ENCODE results near the gene CORO2B. TPM values are rescaled to one million over a fixed set of nuclear protein-coding genes. Genes with fewer than 3 reads are reported as not detected.

The CORO2B gene
- total RNA-seq, 1 experiment from 2014 or later: 0.59 TPM

- DNase-seq: no peak
- no peak overlapping the region for H3K27ac ChIP-seq
- no peaks in the 10 kb centered on the region for H3K36me3 ChIP-seq (ENCODE audit: low read depth)
- H4K20me1 ChIP-seq (ENCODE audit: insufficient read depth): no peaks in the 10 kb centered on the region
- TF ChIP-seq CTCF (conservative IDR thresholded peaks at IDR 0.05) (no peak), EZH2 (IDR thresholded peaks at IDR 0.05; ENCODE audit: low read depth) (no peak)
- no TSS peak for BruUV-seq (replicated peaks)
- no peak overlapping the region for H3K4me3 ChIP-seq
- no peaks in the 10 kb centered on the region for H3K79me2 ChIP-seq (ENCODE audit: low read depth)
- ChIA-PET CTCF (interaction anchor here (0.7 to 1.1 kb wide), 2 partner anchors 113 to 402 kb away, joined by 3 to 7 read pairs; no protein-coding TSS in a partner anchor), POLR2A (ENCODE audit: unreplicated experiment) (no interaction called here)
- no peaks in the 10 kb centered on the region for H3K9me2 ChIP-seq (ENCODE audit: insufficient read depth)
- no peaks in the 10 kb centered on the region for H3K4me1 ChIP-seq (replicated peaks; ENCODE audit: insufficient read depth)
- H3F3A ChIP-seq (ENCODE audit: insufficient read depth, low read depth): no peaks in the 10 kb centered on the region
- no peaks in the 10 kb centered on the region for H3K9me3 ChIP-seq (ENCODE audit: insufficient read depth, low read depth)
- H2AFZ ChIP-seq: no peak overlapping the region
- peak overlapping the region; percentile 90; the same call in 1 of the 2 replicates for H3K4me2 ChIP-seq
- intact Hi-C loops (cut with micrococcal nuclease; ENCODE audit: unreplicated experiment): loop anchor here (1.0 kb wide), 2 partner anchors 315 to 365 kb away; no protein-coding TSS in a partner anchor
- no peaks in the 10 kb centered on the region for H3K27me3 ChIP-seq (ENCODE audit: insufficient read depth, low read depth)
Measured at GRCh38 chr15:68560501-68561113, 18.2 kb upstream of the CORO2B start.

- TF ChIP-seq CTCF (conservative IDR thresholded peaks at IDR 0.05) (no peak), EZH2 (IDR thresholded peaks at IDR 0.05; ENCODE audit: low read depth) (no peak)
- intact Hi-C loops (cut with micrococcal nuclease; ENCODE audit: unreplicated experiment): no loop called here
- BruUV-seq (replicated peaks): no TSS peak
Measured at GRCh38 chr15:68561171-68561900, 17.5 kb upstream of the CORO2B start.

GRCh38 chr15:68561901-68562300, 16.9 kb upstream of the CORO2B start:
- Histone ChIP-seq H3F3A (ENCODE audit: insufficient read depth, low read depth) (no peaks in the 10 kb centered on the region), H3K79me2 (ENCODE audit: low read depth) (no peaks in the 10 kb centered on the region), H3K27ac (no peak overlapping the region), H3K36me3 (ENCODE audit: low read depth) (no peaks in the 10 kb centered on the region), H3K9me2 (ENCODE audit: insufficient read depth) (no peaks in the 10 kb centered on the region), H3K4me2 (no peak overlapping the region), H3K27me3 (ENCODE audit: insufficient read depth, low read depth) (no peaks in the 10 kb centered on the region), H4K20me1 (ENCODE audit: insufficient read depth) (no peaks in the 10 kb centered on the region), H2AFZ (no peak overlapping the region), H3K4me1 (replicated peaks; ENCODE audit: insufficient read depth) (no peaks in the 10 kb centered on the region), H3K9me3 (ENCODE audit: insufficient read depth, low read depth) (no peaks in the 10 kb centered on the region), H3K4me3 (no peak overlapping the region)
- intact Hi-C loops (cut with micrococcal nuclease; ENCODE audit: unreplicated experiment): no loop called here
- TF ChIP-seq CTCF (conservative IDR thresholded peaks at IDR 0.05): no peak
- no peak for TF ChIP-seq EZH2 (IDR thresholded peaks at IDR 0.05; ENCODE audit: low read depth)
- BruUV-seq (replicated peaks): no TSS peak
- ChIA-PET CTCF (interaction anchor here (0.6 to 1.1 kb wide), 2 partner anchors 111 to 252 kb away, joined by 3 to 8 read pairs; no protein-coding TSS in a partner anchor), POLR2A (ENCODE audit: unreplicated experiment) (no interaction called here)
- no peak for DNase-seq

More at GRCh38 chr15:68561171-68561900, 17.5 kb upstream of the CORO2B start:
- no peak for DNase-seq
- Histone ChIP-seq H4K20me1 (ENCODE audit: insufficient read depth) (no peaks in the 10 kb centered on the region), H3K4me1 (replicated peaks; ENCODE audit: insufficient read depth) (no peaks in the 10 kb centered on the region), H3K36me3 (ENCODE audit: low read depth) (no peaks in the 10 kb centered on the region), H3K4me3 (no peak overlapping the region), H3K9me3 (ENCODE audit: insufficient read depth, low read depth) (no peaks in the 10 kb centered on the region), H2AFZ (no peak overlapping the region), H3K79me2 (ENCODE audit: low read depth) (no peaks in the 10 kb centered on the region), H3K27ac (no peak overlapping the region), H3F3A (ENCODE audit: insufficient read depth, low read depth) (no peaks in the 10 kb centered on the region), H3K27me3 (ENCODE audit: insufficient read depth, low read depth) (no peaks in the 10 kb centered on the region), H3K4me2 (no peak overlapping the region), H3K9me2 (ENCODE audit: insufficient read depth) (no peaks in the 10 kb centered on the region)
- ChIA-PET POLR2A (ENCODE audit: unreplicated experiment) (no interaction called here), CTCF (interaction anchor here (0.6 to 1.1 kb wide), 2 partner anchors 112 to 252 kb away, joined by 3 to 8 read pairs; no protein-coding TSS in a partner anchor)

Measured in PC-9 (cell line).